ENCODE measurements around the gene SPRYD3. TPM values are rescaled to one million over a fixed set of nuclear protein-coding genes. Genes with fewer than 3 reads are reported as not detected.

SPRYD3 gene
- total RNA-seq, 1 experiment from 2014 or later = 47.5 TPM

- TF ChIP-seq ZBTB33 (IDR thresholded peaks at IDR 0.05; ENCODE audit: extremely low read depth, insufficient replicate concordance, low read length) = no peak
- no peak for TF ChIP-seq CBX3 (IDR thresholded peaks at IDR 0.05; ENCODE audit: low read depth)
- TF ChIP-seq POLR2A (IDR thresholded peaks at IDR 0.05; ENCODE audit: borderline replicate concordance, extremely low read depth, insufficient read depth, insufficient read length) = no peak
- TF ChIP-seq JUND (IDR thresholded peaks at IDR 0.05) = no peak
- TF ChIP-seq CTCF (IDR thresholded peaks at IDR 0.05 in 2 of 3, conservative IDR thresholded peaks at IDR 0.05 in 1 of 3; ENCODE audit: borderline replicate concordance in 1 of 3, insufficient read depth in 1 of 3, low read depth in 2 of 3, low read length in 2 of 3) = no peak
Measured at GRCh38 chr12:53102883-53103807, 24.0 kb upstream of the SPRYD3 start, which contains the start of gene SOAT2 (continued).

GRCh38 chr12:53101931-53102781, 23.0 kb upstream of the SPRYD3 start:
- H3K27ac ChIP-seq (ENCODE audit: low read depth, low read length) = no peak overlapping the region
- intact Hi-C loops (cut with micrococcal nuclease) = no loop called here
- BruUV-seq (replicated peaks) = no TSS peak
- H3K4me2 ChIP-seq (ENCODE audit: low read length) = no peak overlapping the region
- no peaks in the 10 kb centered on the region for H3K9me3 ChIP-seq (ENCODE audit: control insufficient read depth in 1 of 2, insufficient read depth in 1 of 2, low read depth in 1 of 2, low read length in 2 of 2)
- ATAC-seq (no peak), DNase-seq (ENCODE audit: low read depth, low spot score) (no peak)
- no peaks in the 10 kb centered on the region for H4K20me1 ChIP-seq (ENCODE audit: insufficient read depth)
- RAD21 ChIA-PET (ENCODE audit: low non-redundant PET in 1 of 2, low total read pairs in 2 of 2, uncharacterized antibody in 2 of 2, unreplicated experiment in 2 of 2) = interaction anchor here (1.1 to 1.6 kb wide), 2 partner anchors 36 kb away, joined by 4 to 5 read pairs; no protein-coding TSS in a partner anchor
- H3K79me2 ChIP-seq (ENCODE audit: insufficient read depth, low read length) = no peaks in the 10 kb centered on the region
- POLR2A ChIA-PET = interaction anchor here (0.8 kb wide), 2 partner anchors 23 to 96 kb away, joined by 3 to 4 read pairs; partner anchors contain the start of genes EIF4B and SPRYD3
- H3K4me3 ChIP-seq (replicated peaks in 1 of 2; ENCODE audit: low read depth in 1 of 2, low read length in 2 of 2) = no peak overlapping the region
- no peak overlapping the region for H2AFZ ChIP-seq (ENCODE audit: low read depth, low read length, poor library complexity, severe bottlenecking)
- CTCF ChIA-PET = interaction anchor here (0.7 to 2.8 kb wide), 5 partner anchors 23 to 193 kb away, joined by 3 to 12 read pairs (median 5); partner anchors contain the start of gene SPRYD3
- H3K9me2 ChIP-seq (ENCODE audit: insufficient read depth) = no peaks in the 10 kb centered on the region
- no peaks in the 10 kb centered on the region for H3K36me3 ChIP-seq (ENCODE audit: control insufficient read depth in 1 of 2, insufficient read depth in 2 of 2, low read length in 2 of 2)
- H3K4me1 ChIP-seq (ENCODE audit: control insufficient read depth in 1 of 2, insufficient read depth in 2 of 2, low read length in 2 of 2) = peaks cover 20 to 46% of the 10 kb centered on the region in 2 experiments
- no peak overlapping the region for H3K9ac ChIP-seq (ENCODE audit: low read length)
- no peaks in the 10 kb centered on the region for H3K27me3 ChIP-seq (ENCODE audit: insufficient read depth, low read length)
- no peak for TF ChIP-seq ELF1 (IDR thresholded peaks at IDR 0.05; ENCODE audit: borderline replicate concordance, low read depth)
- no peak for TF ChIP-seq MAX (IDR thresholded peaks at IDR 0.05)
- TF ChIP-seq ZBTB33 (IDR thresholded peaks at IDR 0.05; ENCODE audit: extremely low read depth, insufficient replicate concordance, low read length) = no peak
- TF ChIP-seq ATF3 (IDR thresholded peaks at IDR 0.05) = no peak
- TF ChIP-seq EZH2phosphoT487 (IDR thresholded peaks at IDR 0.05; ENCODE audit: borderline replicate concordance) = no peak
- no peak for TF ChIP-seq CBX3 (IDR thresholded peaks at IDR 0.05; ENCODE audit: low read depth)
- no peak for TF ChIP-seq CTCF (IDR thresholded peaks at IDR 0.05 in 2 of 3, conservative IDR thresholded peaks at IDR 0.05 in 1 of 3; ENCODE audit: borderline replicate concordance in 1 of 3, insufficient read depth in 1 of 3, low read depth in 2 of 3, low read length in 2 of 3)
